IMR-90 (cell line): ENCODE data around the gene PGPEP1. TPM values are rescaled to one million over a fixed set of nuclear protein-coding genes. Genes with fewer than 3 reads are reported as not detected.

ENCODE experiments used
- ATAC-seq: fragments of 200-7000 bp; cut with Tn5 transposase; 2 replicates; pipeline ENCODE4 v1.9.1; 2020; ENCODE audit warnings: low read depth, mild to moderate bottlenecking, moderate library complexity
- BruUV-seq: library from RNA; stranded (reverse); fragments of 400-500 nt; replicated peaks from 2 replicates; lab custom pipeline; 2021; lab: Mats Ljungman, UMichigan
- CTCF ChIA-PET: fragments of 300-600 bp; formaldehyde crosslinking; extraction: SDS; loops from one replicate; lab custom pipeline; 2021; ENCODE audit warnings: antibody characterized with exemption; lab: Yijun Ruan, JAX
- POLR2A ChIA-PET: fragments of 300-600 bp; sonication (Branson Sonifier 250); formaldehyde crosslinking; loops from one replicate; lab custom pipeline; 2022; ENCODE audit warnings: antibody characterized with exemption; ENCODE audit not compliant: unreplicated experiment; lab: Charles Lee
- DNase-seq: peaks from one replicate; pipeline ENCODE4 v3.0.0; 2013
- H2AFZ ChIP-seq: replicated peaks from 2 replicates; pipeline ENCODE3; 2013; ENCODE audit warnings: low read length, mild to moderate bottlenecking; ENCODE audit not compliant: poor library complexity
- H2AK5ac ChIP-seq: 2 replicates; pipeline ENCODE4 v1.6.1; 2013; ENCODE audit warnings: low read depth, low read length, inconsistent platforms
- H2AK9ac ChIP-seq: replicated peaks from 2 replicates; pipeline ENCODE3; 2013; ENCODE audit warnings: mild to moderate bottlenecking, low read depth, low read length, moderate library complexity; ENCODE audit not compliant: poor library complexity
- H2BK120ac ChIP-seq: 2 replicates; pipeline ENCODE4 v1.6.1; 2013; ENCODE audit warnings: low read depth, low read length, inconsistent platforms
- H2BK15ac ChIP-seq: 3 replicates; pipeline ENCODE4 v1.6.1; 2013; ENCODE audit warnings: low read depth, low read length, inconsistent platforms
- H2BK20ac ChIP-seq: 2 replicates; pipeline ENCODE4 v1.6.1; 2013; ENCODE audit warnings: low read depth, mild to moderate bottlenecking, inconsistent platforms, low read length, moderate library complexity
- H2BK5ac ChIP-seq: 2 replicates; pipeline ENCODE4 v1.6.1; 2013; ENCODE audit warnings: mild to moderate bottlenecking, low read depth, low read length, inconsistent platforms; ENCODE audit not compliant: poor library complexity, severe bottlenecking
- H3K14ac ChIP-seq: replicated peaks from 2 replicates; pipeline ENCODE4 v1.6.1; 2013; ENCODE audit warnings: low read depth, low read length, inconsistent platforms
- H3K18ac ChIP-seq: 2 replicates; pipeline ENCODE4 v1.6.1; 2013; ENCODE audit warnings: low read depth, low read length, control low read depth
- H3K23ac ChIP-seq: 2 replicates; pipeline ENCODE4 v1.6.1; 2013; ENCODE audit warnings: low read depth, low read length, inconsistent platforms
- H3K27ac ChIP-seq: 2 replicates; pipeline ENCODE4 v1.5.1; 2013; ENCODE audit warnings: mild to moderate bottlenecking, control low read depth, low read length; ENCODE audit not compliant: insufficient read depth
- H3K27me3 ChIP-seq: 2 replicates; pipeline ENCODE4 v1.6.1; 2013; ENCODE audit warnings: low read length; ENCODE audit not compliant: control insufficient read depth, insufficient read depth
- H3K36me3 ChIP-seq: 2 replicates; pipeline ENCODE4 v1.6.1; 2013; ENCODE audit warnings: low read length, mixed read lengths; ENCODE audit not compliant: control insufficient read depth, insufficient read depth
- H3K4ac ChIP-seq: 2 replicates; pipeline ENCODE4 v1.6.1; 2013; ENCODE audit warnings: low read depth, low read length, inconsistent platforms
- H3K4me1 ChIP-seq: 2 replicates; pipeline ENCODE4 v1.6.1; 2013; ENCODE audit warnings: low read length, mixed read lengths; ENCODE audit not compliant: control insufficient read depth, insufficient read depth
- H3K4me2 ChIP-seq: 2 replicates; pipeline ENCODE4 v1.6.1; 2013; ENCODE audit warnings: low read depth, mild to moderate bottlenecking, control low read depth, low read length, moderate library complexity
- H3K4me3 ChIP-seq: 2 replicates; pipeline ENCODE4 v1.5.1; 2013; ENCODE audit warnings: low read depth, mild to moderate bottlenecking, control low read depth, low read length, moderate library complexity; ENCODE audit not compliant: insufficient read depth
- H3K56ac ChIP-seq: 2 replicates; pipeline ENCODE4 v1.6.1; 2013; ENCODE audit warnings: low read length, inconsistent platforms; ENCODE audit not compliant: insufficient read depth; ENCODE audit errors: extremely low read depth
- H3K79me1 ChIP-seq, 2 experiments: 2 replicates each; pipeline ENCODE4 v1.6.1; 2013; ENCODE audit warnings: low read length in 2 of 2, inconsistent platforms in 1 of 2, low read depth in 1 of 2
- H3K9ac ChIP-seq: 2 replicates; pipeline ENCODE4 v1.6.1; 2013; ENCODE audit warnings: low read depth, low read length, control low read depth
- H3K9me1 ChIP-seq: 2 replicates; pipeline ENCODE4 v1.6.1; 2013; ENCODE audit warnings: low read length, inconsistent platforms; ENCODE audit not compliant: insufficient read depth
- H3K9me3 ChIP-seq: 2 replicates; pipeline ENCODE4 v1.6.1; 2013; ENCODE audit warnings: low read length; ENCODE audit not compliant: control insufficient read depth, insufficient read depth
- H4K20me1 ChIP-seq: 2 replicates; pipeline ENCODE4 v1.6.1; 2013; ENCODE audit warnings: low read length, inconsistent platforms; ENCODE audit not compliant: insufficient read depth
- H4K5ac ChIP-seq: 2 replicates; pipeline ENCODE4 v1.6.1; 2013; ENCODE audit warnings: mild to moderate bottlenecking, low read depth, low read length, control low read depth
- H4K8ac ChIP-seq, 2 experiments: 2 replicates each; pipeline ENCODE4 v1.6.1; 2013; ENCODE audit warnings: low read depth in 2 of 2, low read length in 2 of 2, control low read depth in 1 of 2, inconsistent platforms in 1 of 2
- H4K91ac ChIP-seq: 2 replicates; pipeline ENCODE4 v1.6.1; 2013; ENCODE audit warnings: low read depth, low read length, inconsistent platforms; ENCODE audit not compliant: insufficient read depth
- BHLHE40 ChIP-seq: fragments of 150-350 bp; IDR thresholded peaks from 2 replicates; pipeline ENCODE4 v1.6.1; 2016; ENCODE audit warnings: mild to moderate bottlenecking, low read depth, low read length
- CEBPB ChIP-seq: IDR thresholded peaks from 2 replicates; pipeline ENCODE4 v1.6.1; 2012; ENCODE audit warnings: low read depth, low read length, improper control_type of control experiment
- CHD1 ChIP-seq: IDR thresholded peaks from 2 replicates; pipeline ENCODE4 v1.6.1; 2012; ENCODE audit warnings: low read depth, low read length, improper control_type of control experiment
- CTCF ChIP-seq: conservative IDR thresholded peaks from 2 replicates; pipeline ENCODE4 v1.5.1; 2012; ENCODE audit warnings: mild to moderate bottlenecking, low read depth, low read length, improper control_type of control experiment
- FOS ChIP-seq: fragments of 150-350 bp; IDR thresholded peaks from 2 replicates; pipeline ENCODE4 v1.6.1; 2016; ENCODE audit warnings: low read depth, low read length
- MAZ ChIP-seq: IDR thresholded peaks from 2 replicates; pipeline ENCODE4 v1.6.1; 2012; ENCODE audit warnings: low read depth, mild to moderate bottlenecking, low read length, improper control_type of control experiment, moderate library complexity, borderline replicate concordance
- NFE2L2 ChIP-seq: fragments of 150-350 bp; IDR thresholded peaks from 2 replicates; pipeline ENCODE4 v1.6.1; 2016; ENCODE audit warnings: low read depth, mild to moderate bottlenecking, low read length
- RCOR1 ChIP-seq: IDR thresholded peaks from 2 replicates; pipeline ENCODE4 v1.6.1; 2012; ENCODE audit warnings: mild to moderate bottlenecking, low read length, improper control_type of control experiment; ENCODE audit not compliant: insufficient replicate concordance
- WGBS, 2 experiments: methylation state at CpG; one replicate each; pipeline versions ENCODE4 v1.1.5 to v1.1.7; 2013; ENCODE audit warnings: missing lambda C conversion rate in 2 of 2; ENCODE audit not compliant: insufficient read length in 1 of 2; ENCODE audit errors: extremely low coverage in 2 of 2; 5-methylcytosine and 5-hydroxymethylcytosine counted together
- dilution Hi-C: fragments of 300-500 bp; cut with HindIII; formaldehyde crosslinking; loops from one replicate; pipeline ENCODE4 v1.14.3; 2018; ENCODE audit warnings: low sequenced_read_pairs; ENCODE audit not compliant: unreplicated experiment
- in situ Hi-C: fragments of 300-500 bp; cut with MboI; formaldehyde crosslinking; loops from 3 replicates; pipeline ENCODE4 v1.14.3; 2019; ENCODE audit warnings: low sequenced_read_pairs, inconsistent platforms, mixed read lengths
- intact Hi-C: fragments of 100-400 bp; cut with micrococcal nuclease; formaldehyde crosslinking; loops from 2 replicates; pipeline ENCODE4 v1.10.0; 2022
- polyA plus RNA-seq, 3 experiments: library from polyadenylated mRNA; depleted of rRNA; stranded (reverse); fragments of >200 nt; gene quantifications; 2 replicates each; pipeline ENCODE4 v1.2.3, GENCODE V29; 2012; ENCODE audit warnings: low replicate concordance in 1 of 3
- total RNA-seq: library from RNA; depleted of rRNA; stranded (reverse); fragments of >200 nt; gene quantifications from 2 replicates; pipeline ENCODE4 v1.2.3, GENCODE V29; 2012

PGPEP1 gene
- total and polyA plus RNA-seq, 2 of the 4 experiments (the other 2 are of a cell fraction): 11.8 to 14.3 TPM

GRCh38 chr19:18293642-18294466, 46.5 kb upstream of the PGPEP1 start:
- H3K4ac ChIP-seq: peak overlapping the region; percentile 81
- H3K27me3 ChIP-seq: no peaks in the 10 kb centered on the region
- in situ Hi-C loops (no loop called here), intact Hi-C loops (no loop called here), dilution Hi-C loops (no loop called here)
- 88% methylated on average over 4 of the region's 18 CpGs; no CpG with 5 or more reads in 1 of the 2 experiments for WGBS, 2 experiments
- H3K4me1 ChIP-seq: peaks cover 28% of the 10 kb centered on the region
- peaks cover 0 to 4% of the 10 kb centered on the region in 2 experiments; a peak in 1 of 4 replicates for H3K79me1 ChIP-seq
- no peak overlapping the region for H3K4me2 ChIP-seq
- H2BK15ac ChIP-seq: peak overlapping the region; percentile 92; the same call in 2 of the 3 replicates
- H3K56ac ChIP-seq: no peak overlapping the region
- peak overlapping the region; percentile 94 for H4K91ac ChIP-seq
- H3K36me3 ChIP-seq: no peaks in the 10 kb centered on the region
- DNase-seq (no peak), ATAC-seq (no peak)
- no peak overlapping the region for H3K9ac ChIP-seq
- H3K14ac ChIP-seq: peak overlapping the region; percentile 41; the same call in 1 of the 2 replicates
- peak overlapping the region; percentile 72 for H4K5ac ChIP-seq
- H2AK9ac ChIP-seq: peak overlapping the region; percentile 84
- H3K9me3 ChIP-seq: no peaks in the 10 kb centered on the region
- POLR2A ChIA-PET: interaction anchor here (2.4 kb wide), 1 partner anchor 12 kb away, joined by 17 read pairs; the partner anchor contains the start of gene JUND
- 0 out of 2 replicates have a peak overlapping the region, but pooled peaks have one; percentile 26 for H3K23ac ChIP-seq
- H3K9me1 ChIP-seq: 0 out of 2 replicates have a peak, but pooled peaks cover 4% of the 10 kb centered on the region
- no TSS peak for BruUV-seq
- H2AFZ ChIP-seq: peak overlapping the region; percentile 76
- peak overlapping the region; percentile 96 for H2AK5ac ChIP-seq
- peak overlapping the region; percentile 92 for H3K27ac ChIP-seq
- H4K8ac ChIP-seq: peak overlapping the region; percentile 98 to 100; a peak in 3 of 4 replicates
- no peak overlapping the region for H3K4me3 ChIP-seq
- H3K18ac ChIP-seq: peak overlapping the region; percentile 7; the same call in 1 of the 2 replicates
- peak overlapping the region; percentile 30 for H2BK5ac ChIP-seq
- no peaks in the 10 kb centered on the region for H4K20me1 ChIP-seq
- H2BK120ac ChIP-seq: peak overlapping the region; percentile 94
- H2BK20ac ChIP-seq: peak overlapping the region; percentile 63; the same call in 1 of the 2 replicates
- CTCF ChIA-PET: interaction anchor here (1.0 to 3.0 kb wide), 2 partner anchors 15 to 46 kb away, joined by 5 to 23 read pairs; no protein-coding TSS in a partner anchor
- TF ChIP-seq CHD1 (no peak), CEBPB (no peak), RCOR1 (no peak), BHLHE40 (peak; percentile 9; the same call in 1 of the 2 replicates), CTCF (no peak), MAZ (no peak), FOS (no peak), NFE2L2 (no peak)
